Measurements from ENCODE around the gene CABLES2.

Gene CABLES2

DNA sequence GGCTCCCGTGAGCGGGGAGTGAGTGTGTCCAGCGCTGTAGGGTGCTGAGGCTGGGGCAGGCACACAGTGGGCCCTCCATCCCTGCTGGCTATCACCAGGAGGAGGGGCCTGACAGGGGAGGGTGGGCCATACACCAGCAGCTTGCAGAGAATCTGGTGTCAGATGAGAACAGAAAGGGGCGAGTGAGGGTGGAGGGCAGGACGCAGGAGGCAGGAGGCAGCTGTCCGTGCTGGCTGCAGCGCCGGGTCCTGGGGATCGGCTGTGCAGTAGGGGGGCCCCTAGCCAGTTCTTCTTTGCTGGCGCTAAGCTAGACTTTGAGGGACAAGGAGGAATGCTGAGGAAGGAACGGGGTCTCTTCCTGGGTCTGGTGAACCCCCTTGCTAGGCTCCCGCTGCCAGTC lies 1.6 kb upstream of the CABLES2 start:
- TF ChIP-seq POLR2A (IDR thresholded peaks at IDR 0.05; ENCODE audit: low read length): no peak
- TF ChIP-seq GATA1 (IDR thresholded peaks at IDR 0.05; ENCODE audit: low read depth, low read length): no peak
- no peak for DNase-seq

DNA sequence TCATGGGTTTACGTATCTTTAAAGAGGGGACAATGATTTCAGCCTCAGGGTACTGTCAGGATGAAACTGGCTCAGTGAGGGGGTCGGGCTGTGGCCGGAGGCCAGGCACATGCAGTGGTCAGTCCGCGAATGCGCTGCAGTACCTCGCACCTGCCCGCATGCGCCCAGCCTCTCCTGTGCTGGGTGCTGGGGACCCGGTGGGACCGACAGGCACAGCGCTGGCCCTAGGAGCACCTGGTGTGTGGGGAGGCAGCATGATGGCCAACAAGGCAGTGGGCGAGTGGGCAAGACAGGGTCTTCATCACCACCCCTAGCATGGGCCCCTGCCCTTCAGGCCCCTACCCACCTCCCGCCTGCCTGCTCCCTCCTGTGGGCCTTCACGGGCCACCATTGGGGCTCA lies 970 bp upstream of the CABLES2 start:
- no peak for DNase-seq
- TF ChIP-seq GATA1 (IDR thresholded peaks at IDR 0.05; ENCODE audit: low read depth, low read length): no peak
- TF ChIP-seq POLR2A (IDR thresholded peaks at IDR 0.05; ENCODE audit: low read length): no peak

DNA sequence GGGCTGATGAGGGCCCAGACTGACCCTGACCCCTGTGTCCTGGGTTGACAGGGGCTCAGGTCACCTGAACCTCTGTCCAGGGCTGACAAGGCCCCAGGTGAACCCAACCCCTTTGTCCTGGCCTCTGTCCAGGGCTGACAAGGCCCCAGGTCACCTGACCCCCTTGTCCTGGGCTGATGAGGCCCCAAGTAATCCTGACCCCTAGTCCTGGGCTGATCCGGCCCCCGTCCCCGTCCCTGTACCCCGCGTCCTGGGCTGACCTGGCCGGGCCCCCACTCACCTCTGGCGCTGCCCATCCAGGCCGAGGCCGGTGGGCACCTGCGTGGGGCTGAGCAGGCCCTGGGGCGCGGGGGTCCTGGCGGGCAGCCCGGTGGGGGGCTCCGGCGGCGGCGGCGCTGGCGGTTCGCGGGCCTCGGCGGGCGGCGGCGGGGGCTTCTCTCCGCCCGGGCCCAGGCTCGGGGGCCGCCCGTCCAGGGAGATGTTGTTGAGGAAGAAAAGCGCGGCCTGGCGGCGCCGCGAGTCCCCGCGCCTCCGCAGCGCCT lies 379 bp downstream of the CABLES2 start:
- TF ChIP-seq POLR2A (IDR thresholded peaks at IDR 0.05; ENCODE audit: low read length) (no peak), GATA1 (IDR thresholded peaks at IDR 0.05; ENCODE audit: low read depth, low read length) (no peak)
- peak; percentile 30 to 48 for DNase-seq

DNA sequence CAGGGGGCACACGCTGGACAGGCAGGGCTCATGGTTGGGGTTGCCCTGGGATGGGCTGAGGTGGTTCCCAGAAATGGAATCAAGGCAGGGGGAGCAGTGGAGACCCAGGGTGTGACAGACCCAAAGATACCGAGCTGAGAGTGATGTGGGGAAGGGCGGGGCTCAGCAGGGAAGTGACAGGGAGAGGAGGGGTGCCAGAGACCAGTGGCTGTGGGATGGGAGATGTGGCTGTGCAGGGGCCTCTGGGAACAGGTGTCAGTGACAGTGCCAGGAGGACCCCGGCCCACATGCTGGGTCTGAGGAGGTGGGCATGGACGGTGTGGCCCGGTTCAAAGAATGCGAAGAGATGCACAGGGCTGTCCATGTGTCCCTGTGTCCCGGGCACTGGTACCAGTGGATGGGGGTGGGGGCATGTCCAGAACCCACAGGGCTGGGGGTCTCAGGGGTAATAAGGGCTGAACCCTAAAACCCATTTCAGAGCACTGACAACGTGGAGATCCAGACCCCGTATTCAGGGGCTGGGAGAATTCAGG lies 1.0 kb downstream of the CABLES2 start:
- TF ChIP-seq GATA1 (IDR thresholded peaks at IDR 0.05; ENCODE audit: low read depth, low read length) (no peak), POLR2A (IDR thresholded peaks at IDR 0.05; ENCODE audit: low read length) (no peak)
- peak in 1 of 2 experiments; percentile 37 for DNase-seq

DNA sequence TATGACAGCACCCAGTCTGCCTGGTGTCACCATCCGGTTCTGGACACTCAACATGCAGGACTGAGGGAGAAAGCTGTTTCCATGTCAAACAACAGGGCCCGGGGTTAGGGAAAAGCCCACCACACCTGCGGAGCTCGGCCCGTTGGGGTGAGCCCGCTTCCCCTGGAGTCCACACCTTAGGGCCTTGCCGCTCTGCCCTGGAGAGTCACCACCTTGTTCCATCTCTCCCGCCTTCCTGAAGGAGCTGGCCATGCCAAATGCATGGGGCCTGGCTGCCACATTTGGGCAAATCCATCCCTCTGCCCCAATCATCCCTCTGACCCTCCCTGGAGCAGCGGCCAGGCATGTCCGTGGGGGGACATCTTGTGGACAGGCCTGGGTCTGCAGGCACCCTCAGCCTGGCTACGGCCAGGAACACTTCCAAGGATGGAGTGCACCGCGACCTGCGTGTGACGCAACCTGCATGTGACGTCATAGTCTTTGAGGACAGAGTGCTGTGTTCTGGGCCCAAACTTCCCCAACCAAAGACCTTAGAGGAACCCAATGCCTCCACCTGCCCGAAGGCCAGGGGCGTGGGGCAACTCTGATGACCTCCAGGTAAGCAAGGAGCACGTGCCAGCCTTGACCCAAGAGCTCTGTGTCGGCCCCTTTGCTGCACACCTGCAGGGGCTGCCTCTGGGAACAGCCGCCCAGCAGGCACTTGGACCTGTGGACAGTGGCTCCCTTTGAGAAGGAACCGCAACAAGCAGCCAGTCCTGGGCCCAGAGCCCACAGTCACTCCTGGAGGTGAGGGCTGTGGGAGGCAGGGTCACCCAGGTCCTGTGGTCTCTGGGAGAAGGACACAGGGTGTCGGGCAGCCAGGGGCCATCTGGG lies 1.7 kb downstream of the CABLES2 start:
- peak; percentile 43 to 56 for DNase-seq
- TF ChIP-seq GATA1 (IDR thresholded peaks at IDR 0.05; ENCODE audit: low read depth, low read length): no peak
- no peak for TF ChIP-seq POLR2A (IDR thresholded peaks at IDR 0.05; ENCODE audit: low read length)

DNA sequence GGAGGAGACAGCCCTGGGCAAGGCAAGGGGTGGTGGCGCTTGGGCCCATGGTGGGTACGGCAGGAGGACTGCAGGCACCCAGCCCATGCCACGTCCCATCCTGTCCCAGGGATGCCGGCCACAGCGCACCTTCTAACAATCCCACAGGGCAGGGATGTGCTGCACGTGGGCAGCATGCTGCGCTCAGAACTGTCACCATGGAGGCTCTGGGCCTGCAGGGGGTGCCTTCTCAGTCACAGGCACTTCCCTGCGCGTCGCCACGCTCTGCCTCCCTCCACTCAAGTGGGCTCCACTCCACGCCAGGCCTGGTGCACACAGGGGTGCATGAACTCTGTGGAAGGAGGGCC lies 2.4 kb downstream of the CABLES2 start:
- TF ChIP-seq GATA1 (IDR thresholded peaks at IDR 0.05; ENCODE audit: low read depth, low read length): no peak
- no peak for TF ChIP-seq POLR2A (IDR thresholded peaks at IDR 0.05; ENCODE audit: low read length)

DNA sequence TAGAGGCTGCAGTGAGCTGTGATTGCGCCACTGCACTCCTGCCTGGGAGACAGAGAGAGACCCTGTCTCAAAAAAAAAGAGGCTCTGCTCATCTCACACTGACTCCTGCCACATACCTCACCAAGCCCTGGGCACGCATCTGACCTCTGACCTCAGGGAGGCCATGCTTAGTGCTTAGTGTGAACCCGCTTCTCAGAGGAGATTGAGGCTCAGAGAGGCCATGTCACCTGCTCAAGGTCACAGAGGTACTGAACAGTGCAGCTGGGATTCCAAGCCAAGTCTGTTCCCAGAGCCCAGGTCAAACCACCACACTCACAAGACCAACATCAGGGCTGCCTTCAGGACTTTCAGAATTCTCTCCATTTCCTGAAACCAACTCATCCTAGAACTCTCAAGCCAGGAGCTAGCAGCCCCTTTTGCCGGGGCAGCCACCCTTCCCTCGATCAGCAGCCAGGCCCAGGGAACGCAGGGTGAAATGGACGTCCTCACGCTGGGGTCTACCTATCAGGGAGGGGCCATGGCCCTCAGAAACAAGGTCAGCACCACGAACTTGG lies 2.9 kb downstream of the CABLES2 start:
- DNase-seq: no peak
- TF ChIP-seq GATA1 (IDR thresholded peaks at IDR 0.05; ENCODE audit: low read depth, low read length) (no peak), POLR2A (IDR thresholded peaks at IDR 0.05; ENCODE audit: low read length) (no peak)

More for the DNA sequence above, 2.4 kb downstream of the CABLES2 start:
- no peak for DNase-seq

DNA sequence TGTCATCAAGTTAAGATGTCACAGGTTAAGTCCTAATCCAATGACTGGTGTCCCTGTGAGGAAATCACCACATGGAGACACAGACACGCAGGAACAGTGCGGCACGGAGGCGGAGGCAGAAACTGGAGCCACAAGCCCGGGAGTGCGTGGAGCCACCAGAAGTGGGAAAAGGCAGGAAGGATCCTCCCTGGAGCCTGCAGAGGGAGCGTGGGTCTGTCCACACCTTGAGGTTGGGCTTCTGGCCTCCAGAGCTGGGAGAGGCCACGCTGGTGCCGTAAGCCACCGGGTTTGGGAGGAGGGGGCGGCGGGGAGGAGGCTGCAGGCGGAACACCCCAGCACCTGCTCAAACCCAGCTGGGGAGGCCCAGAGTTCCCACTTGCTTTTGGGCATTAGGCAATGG lies 3.8 kb downstream of the CABLES2 start:
- no peak for DNase-seq

DNA sequence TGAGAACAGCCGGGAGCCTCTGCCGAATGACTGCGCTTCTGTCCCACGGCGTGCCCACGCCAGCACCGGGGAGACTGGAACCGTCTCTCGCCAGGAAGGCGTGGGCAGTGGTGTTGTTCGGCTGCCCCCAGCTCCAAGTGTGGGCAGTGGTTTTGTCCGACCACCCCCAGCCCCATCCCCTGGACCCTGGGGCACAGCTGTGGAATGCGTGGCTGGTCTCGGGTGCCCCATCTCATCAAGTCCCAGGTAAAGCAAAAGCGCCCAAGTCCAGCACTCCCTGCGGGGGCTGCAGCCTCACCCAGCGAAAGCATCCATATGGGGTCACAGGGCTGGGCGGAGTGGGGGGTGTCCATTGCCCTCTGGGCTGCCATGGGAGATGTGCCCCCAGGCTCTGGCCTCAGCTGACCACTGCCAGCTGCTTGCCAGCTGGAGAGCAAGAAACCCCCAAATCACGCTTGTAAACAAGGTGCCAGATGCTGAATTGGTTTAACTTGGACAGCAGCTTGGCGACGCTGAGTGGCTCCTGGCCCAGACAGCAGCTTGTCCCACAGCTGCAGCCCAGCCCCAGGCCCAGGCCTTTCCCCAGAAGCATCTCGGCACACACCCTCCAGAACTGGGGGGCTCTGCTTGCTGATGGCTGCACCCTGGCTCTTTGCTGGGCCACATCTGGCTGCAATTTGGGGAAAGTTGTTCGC lies 4.5 kb downstream of the CABLES2 start:
- TF ChIP-seq GATA1 (IDR thresholded peaks at IDR 0.05; ENCODE audit: low read depth, low read length): no peak
- no peak for TF ChIP-seq POLR2A (IDR thresholded peaks at IDR 0.05; ENCODE audit: low read length)
- no peak for DNase-seq

More for the DNA sequence above, 3.8 kb downstream of the CABLES2 start:
- TF ChIP-seq GATA1 (IDR thresholded peaks at IDR 0.05; ENCODE audit: low read depth, low read length) (no peak), POLR2A (IDR thresholded peaks at IDR 0.05; ENCODE audit: low read length) (no peak)

DNA sequence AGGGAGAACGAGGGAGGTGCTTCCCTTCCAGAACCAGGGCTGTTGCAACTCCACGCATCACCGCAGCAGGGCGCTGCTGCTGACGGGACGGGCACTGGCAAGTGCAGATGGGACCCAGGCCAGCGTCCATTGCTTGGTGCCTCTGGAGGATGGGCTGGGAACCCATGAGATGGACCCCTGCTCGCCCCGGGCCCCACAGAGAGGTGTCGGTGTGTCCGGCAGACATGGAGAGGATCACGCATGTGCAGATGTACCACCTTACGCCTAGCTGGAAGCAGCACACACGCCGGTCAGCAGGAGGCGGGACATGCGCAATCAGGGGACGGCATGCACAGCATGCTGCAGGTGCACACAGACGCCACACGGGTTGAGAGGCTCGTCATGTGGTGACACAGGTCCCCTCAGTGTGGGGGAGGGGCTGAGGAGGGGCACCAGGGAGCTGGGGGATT lies 5.7 kb downstream of the CABLES2 start:
- peak; percentile 35 to 37 for DNase-seq
- TF ChIP-seq GATA1 (IDR thresholded peaks at IDR 0.05; ENCODE audit: low read depth, low read length): no peak
- no peak for TF ChIP-seq POLR2A (IDR thresholded peaks at IDR 0.05; ENCODE audit: low read length)

DNA sequence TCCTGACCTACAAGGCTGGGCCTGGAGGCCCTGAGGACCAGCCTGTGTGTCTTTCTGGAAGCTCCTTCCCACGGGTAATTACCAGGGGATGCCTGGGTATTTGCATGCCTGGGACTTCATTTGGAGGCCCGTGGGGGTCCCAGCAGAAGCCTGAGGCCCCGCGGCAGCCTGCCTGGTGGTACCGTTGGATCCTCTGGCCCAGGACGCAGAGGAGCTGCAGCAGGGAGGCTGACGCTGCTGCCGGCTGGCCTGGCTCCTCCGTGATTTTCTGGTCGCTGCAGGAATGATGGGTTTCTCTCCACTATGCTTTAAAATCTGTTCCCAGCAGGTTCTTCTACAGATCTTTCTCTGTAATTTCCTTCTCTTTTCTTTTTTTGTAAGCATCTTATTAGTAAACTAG lies 6.5 kb downstream of the CABLES2 start:
- TF ChIP-seq GATA1 (IDR thresholded peaks at IDR 0.05; ENCODE audit: low read depth, low read length) (no peak), POLR2A (IDR thresholded peaks at IDR 0.05; ENCODE audit: low read length) (no peak)
- no peak for DNase-seq

DNA sequence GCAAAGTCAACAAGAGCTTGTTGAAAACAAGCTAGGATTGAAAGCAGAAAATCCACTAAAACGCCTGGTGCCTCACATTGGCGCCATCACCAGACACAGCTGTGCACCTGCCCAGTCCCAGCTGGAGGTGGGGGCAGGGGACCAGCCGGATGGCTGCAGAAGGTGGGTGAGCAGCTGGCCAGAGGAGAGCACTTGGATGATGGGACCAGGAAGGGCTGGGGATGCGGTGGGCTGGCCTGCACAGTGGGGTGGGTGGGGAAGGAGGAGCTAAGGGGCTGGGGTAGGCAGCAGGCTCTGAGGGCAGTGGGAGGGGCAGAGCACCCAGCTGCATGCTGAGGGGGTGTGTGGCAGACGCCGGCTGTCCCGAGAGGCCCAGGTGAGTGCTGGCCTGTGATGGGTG lies 7.1 kb downstream of the CABLES2 start:
- DNase-seq: no peak
- TF ChIP-seq POLR2A (IDR thresholded peaks at IDR 0.05; ENCODE audit: low read length): no peak
- TF ChIP-seq GATA1 (IDR thresholded peaks at IDR 0.05; ENCODE audit: low read depth, low read length): no peak

DNA sequence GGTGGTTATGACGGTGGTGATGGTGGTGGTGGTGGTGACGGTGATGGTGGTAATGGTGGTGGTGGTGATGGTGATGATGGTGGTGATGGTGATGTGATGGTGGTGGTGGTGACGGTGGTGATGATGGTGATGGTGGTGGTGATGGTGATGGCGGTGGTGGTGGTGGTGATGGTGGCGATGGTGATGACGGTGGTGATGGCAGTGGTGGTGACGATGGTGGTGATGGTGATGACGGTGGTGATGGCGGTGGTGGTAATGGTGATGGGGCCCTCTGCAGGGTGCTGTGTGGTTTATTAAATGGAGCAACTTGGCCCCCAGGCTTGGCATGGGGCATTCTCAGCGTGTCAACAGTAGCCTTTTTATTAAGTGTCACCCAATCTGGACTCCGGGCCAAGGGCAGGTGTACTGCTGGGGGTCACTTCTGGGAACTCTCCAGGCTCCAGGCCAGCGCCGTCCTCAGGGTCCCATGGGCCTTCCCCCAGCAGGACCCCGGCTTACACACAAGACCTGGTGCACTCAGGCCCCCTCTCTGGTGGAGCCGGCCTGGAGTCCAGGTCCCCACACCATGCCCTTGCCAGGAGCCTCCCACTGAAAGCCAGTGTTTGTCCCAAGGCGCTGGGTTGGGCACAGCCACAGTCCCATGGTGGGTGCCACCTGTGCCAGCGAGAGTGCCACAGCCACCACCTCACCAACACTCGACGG lies 8.8 kb downstream of the CABLES2 start:
- no peak for DNase-seq
- no peak for TF ChIP-seq GATA1 (IDR thresholded peaks at IDR 0.05; ENCODE audit: low read depth, low read length)
- TF ChIP-seq POLR2A (IDR thresholded peaks at IDR 0.05; ENCODE audit: low read length): no peak

Data from erythroblast (primary cell).